MM.1S (cell line): Measurements from ENCODE around the gene FKBP8.

ENCODE experiments used
- EZH2 ChIP-seq: fragments of 300-600 bp; sonication (generic); optimal IDR thresholded peaks from 2 replicates; pipeline ENCODE3; 2017; ENCODE audit warnings: low read depth, mild to moderate bottlenecking, antibody characterized with exemption, low read length, mixed read lengths
- TF ChIP-seq, protein P1 (sequence below): fragments of 300-600 bp; sonication (generic); IDR thresholded peaks from 2 replicates; pipeline ENCODE4 v1.5.1; 2016; ENCODE audit warnings: antibody characterized with exemption, low read length, mixed read lengths

- TF ChIP-seq, protein P1, sequence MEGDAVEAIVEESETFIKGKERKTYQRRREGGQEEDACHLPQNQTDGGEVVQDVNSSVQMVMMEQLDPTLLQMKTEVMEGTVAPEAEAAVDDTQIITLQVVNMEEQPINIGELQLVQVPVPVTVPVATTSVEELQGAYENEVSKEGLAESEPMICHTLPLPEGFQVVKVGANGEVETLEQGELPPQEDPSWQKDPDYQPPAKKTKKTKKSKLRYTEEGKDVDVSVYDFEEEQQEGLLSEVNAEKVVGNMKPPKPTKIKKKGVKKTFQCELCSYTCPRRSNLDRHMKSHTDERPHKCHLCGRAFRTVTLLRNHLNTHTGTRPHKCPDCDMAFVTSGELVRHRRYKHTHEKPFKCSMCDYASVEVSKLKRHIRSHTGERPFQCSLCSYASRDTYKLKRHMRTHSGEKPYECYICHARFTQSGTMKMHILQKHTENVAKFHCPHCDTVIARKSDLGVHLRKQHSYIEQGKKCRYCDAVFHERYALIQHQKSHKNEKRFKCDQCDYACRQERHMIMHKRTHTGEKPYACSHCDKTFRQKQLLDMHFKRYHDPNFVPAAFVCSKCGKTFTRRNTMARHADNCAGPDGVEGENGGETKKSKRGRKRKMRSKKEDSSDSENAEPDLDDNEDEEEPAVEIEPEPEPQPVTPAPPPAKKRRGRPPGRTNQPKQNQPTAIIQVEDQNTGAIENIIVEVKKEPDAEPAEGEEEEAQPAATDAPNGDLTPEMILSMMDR: no peak
- TF ChIP-seq EZH2: no peak
These were observed 35.5 kb downstream of the FKBP8 start for GRCh38 chr19:18507727-18508440.
